Panc1 (cell line): ENCODE results near the gene PBX1. TPM values are rescaled to one million over a fixed set of nuclear protein-coding genes. Genes with fewer than 3 reads are reported as not detected.

Experiments
- ATAC-seq: fragments of 200-7000 bp; cut with Tn5 transposase; 2 replicates; pipeline ENCODE4 v1.9.1; 2020; ENCODE audit warnings: mild to moderate bottlenecking, moderate library complexity
- BruUV-seq: library from RNA; stranded (reverse); fragments of 400-500 nt; replicated peaks from 2 replicates; lab custom pipeline; 2021; lab: Mats Ljungman, UMichigan
- CTCF ChIA-PET: fragments of 300-600 bp; sonication (Branson Sonifier 250); formaldehyde crosslinking; loops from one replicate; lab custom pipeline; 2022; ENCODE audit warnings: antibody characterized with exemption; lab: Charles Lee
- POLR2A ChIA-PET: fragments of 300-600 bp; sonication (Branson Sonifier 250); formaldehyde crosslinking; loops from one replicate; lab custom pipeline; 2022; ENCODE audit warnings: antibody characterized with exemption; lab: Charles Lee
- DNase-seq: peaks from one replicate; pipeline ENCODE4 v3.0.0-alpha.2; 2010; ENCODE audit warnings: low read depth, low spot score
- H3K27ac ChIP-seq: 2 replicates; pipeline ENCODE4 v1.5.1; 2011; ENCODE audit warnings: mild to moderate bottlenecking, low read length, inconsistent platforms
- H3K27me3 ChIP-seq: fragments of 200-500 bp; sonication (Bioruptor generic); 2 replicates; pipeline ENCODE4 v1.6.0; 2014; ENCODE audit warnings: low read length, inconsistent platforms; ENCODE audit not compliant: control insufficient read depth, insufficient read depth
- H3K36me3 ChIP-seq: fragments of 200-500 bp; sonication (Bioruptor generic); 2 replicates; pipeline ENCODE4 v1.5.1; 2014; ENCODE audit warnings: inconsistent platforms, mild to moderate bottlenecking, low read length, moderate library complexity; ENCODE audit not compliant: control insufficient read depth, insufficient read depth
- H3K4me1 ChIP-seq: 2 replicates; pipeline ENCODE4 v1.5.1; 2011; ENCODE audit warnings: inconsistent platforms, mild to moderate bottlenecking, low read length, moderate library complexity; ENCODE audit not compliant: control insufficient read depth, insufficient read depth
- H3K4me3 ChIP-seq, 2 experiments: 2 replicates each; pipeline ENCODE4 v1.5.1; 2011 to 2012; ENCODE audit warnings: low read depth in 2 of 2, low read length in 2 of 2, mild to moderate bottlenecking in 2 of 2, inconsistent platforms in 1 of 2, moderate library complexity in 1 of 2
- H3K9me3 ChIP-seq: fragments of 200-500 bp; sonication (Bioruptor generic); 2 replicates; pipeline ENCODE4 v1.5.1; 2014; ENCODE audit warnings: low read depth, mild to moderate bottlenecking, inconsistent platforms, low read length, moderate library complexity; ENCODE audit not compliant: control insufficient read depth, insufficient read depth
- CTCF ChIP-seq: fragments of 450-650 bp; IDR thresholded peaks from 2 replicates; pipeline ENCODE4 v1.5.1; 2017; ENCODE audit warnings: mild to moderate bottlenecking
- POLR2AphosphoS5 ChIP-seq: IDR thresholded peaks from 2 replicates; pipeline ENCODE4 v1.6.1; 2012; ENCODE audit warnings: mild to moderate bottlenecking, low read depth, low read length, moderate library complexity
- REST ChIP-seq, 2 experiments: IDR thresholded peaks; 2 replicates each; pipeline ENCODE4 v1.6.1; 2011 to 2012; ENCODE audit warnings: low read depth in 2 of 2, control low read depth in 1 of 2, low read length in 1 of 2, mild to moderate bottlenecking in 1 of 2, moderate library complexity in 1 of 2; ENCODE audit not compliant: insufficient read depth in 1 of 2
- SIN3A ChIP-seq: IDR thresholded peaks from 2 replicates; pipeline ENCODE4 v1.6.1; 2012; ENCODE audit warnings: low read depth, mild to moderate bottlenecking, low read length, moderate library complexity, borderline replicate concordance; ENCODE audit not compliant: insufficient read depth
- TCF7L2 ChIP-seq: IDR thresholded peaks from 2 replicates; pipeline ENCODE4 v1.6.1; 2011; ENCODE audit warnings: mild to moderate bottlenecking, low read depth, low read length, inconsistent platforms
- in situ Hi-C: cut with HindIII; loops from 2 replicates; pipeline ENCODE4 v1.10.0; 2016; ENCODE audit warnings: low sequenced_read_pairs, low pct_unique_long_range_greater_than_20kb
- intact Hi-C: fragments of 100-400 bp; cut with micrococcal nuclease; formaldehyde crosslinking; loops from one replicate; pipeline ENCODE4 v1.10.0; 2022; ENCODE audit not compliant: unreplicated experiment
- total RNA-seq: library from RNA; stranded (reverse); gene quantifications from one replicate; pipeline ENCODE4 v1.2.1, GENCODE V29; 2021; ENCODE audit not compliant: unreplicated experiment

The PBX1 gene
- total RNA-seq, 1 experiment from 2014 or later, result 2.0 TPM

DNA sequence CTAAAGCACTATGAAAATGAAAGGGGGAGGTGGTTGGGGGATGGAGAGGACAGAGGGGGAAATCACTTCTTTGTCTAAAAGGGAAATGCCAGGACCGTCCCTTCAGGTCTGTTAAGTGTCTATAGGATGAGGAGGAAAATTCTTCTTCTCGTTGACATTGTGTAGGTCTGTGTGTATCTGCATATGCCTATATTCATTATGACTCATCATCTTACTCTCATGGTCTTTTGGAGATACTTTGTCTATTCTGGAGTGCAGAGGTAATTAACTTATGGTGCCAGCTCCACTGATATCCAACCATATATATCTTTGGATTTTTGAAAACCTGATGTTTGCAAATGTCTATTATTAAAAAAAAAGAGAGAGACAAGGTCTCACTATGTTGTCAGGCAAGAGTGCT, 143.7 kb downstream of the PBX1 start:
- POLR2A ChIA-PET, result no interaction called here
- BruUV-seq, result no TSS peak
- ATAC-seq, result no peak
- DNase-seq, result no peak
- Histone ChIP-seq H3K4me1 (no peaks in the 10 kb centered on the region), H3K9me3 (no peaks in the 10 kb centered on the region), H3K36me3 (no peaks in the 10 kb centered on the region), H3K4me3 (no peak overlapping the region), H3K27ac (no peak overlapping the region), H3K27me3 (no peaks in the 10 kb centered on the region)
- in situ Hi-C loops, result no loop called here
- intact Hi-C loops, result no loop called here
- CTCF ChIA-PET, result no interaction called here
- TF ChIP-seq CTCF (no peak), SIN3A (no peak), TCF7L2 (no peak), POLR2AphosphoS5 (no peak), REST (IDR thresholded peaks at IDR 0.05; ENCODE audit: insufficient read depth in 1 of 2, low read depth in 2 of 2, low read length in 1 of 2) (no peak)

DNA sequence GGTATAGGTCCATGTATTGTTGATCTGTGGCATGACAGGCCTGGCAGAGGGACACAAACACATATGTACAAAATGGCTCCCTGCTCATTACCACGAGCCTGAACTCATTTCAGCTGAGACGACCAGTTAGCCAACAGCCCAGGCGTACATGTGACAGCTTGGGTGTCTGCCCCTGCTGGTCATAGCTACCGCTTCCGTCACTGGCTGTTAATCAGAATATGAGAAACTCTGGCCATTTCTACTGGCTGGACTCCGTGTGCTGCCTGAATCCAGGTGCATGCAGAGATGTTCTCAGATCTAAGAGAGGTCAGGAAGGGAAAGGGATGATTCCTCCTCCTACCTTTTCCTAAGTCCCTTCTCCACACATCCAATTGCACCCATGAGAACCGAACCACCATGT, 144.5 kb downstream of the PBX1 start:
- no TSS peak for BruUV-seq
- no peak overlapping the region for H3K27ac ChIP-seq
- H3K9me3 ChIP-seq, result no peaks in the 10 kb centered on the region
- DNase-seq (no peak), ATAC-seq (no peak)
- no peaks in the 10 kb centered on the region for H3K36me3 ChIP-seq
- H3K4me3 ChIP-seq, result no peak overlapping the region
- H3K27me3 ChIP-seq, result no peaks in the 10 kb centered on the region
- TF ChIP-seq TCF7L2, result no peak
- TF ChIP-seq POLR2AphosphoS5, result no peak
- no peak for TF ChIP-seq SIN3A
- no peaks in the 10 kb centered on the region for H3K4me1 ChIP-seq
- in situ Hi-C loops (no loop called here), intact Hi-C loops (no loop called here)
- ChIA-PET POLR2A (no interaction called here), CTCF (no interaction called here)

- intact Hi-C loops (no loop called here), in situ Hi-C loops (no loop called here)
- no peak for TF ChIP-seq CTCF
- Histone ChIP-seq H3K36me3 (no peaks in the 10 kb centered on the region), H3K4me1 (no peaks in the 10 kb centered on the region), H3K27me3 (no peaks in the 10 kb centered on the region), H3K9me3 (no peaks in the 10 kb centered on the region), H3K27ac (no peak overlapping the region), H3K4me3 (no peak overlapping the region)
- ATAC-seq (no peak), DNase-seq (no peak)
- no TSS peak for BruUV-seq
- ChIA-PET CTCF (no interaction called here), POLR2A (no interaction called here)
Measured at GRCh38 chr1:164703960-164704411, 145.0 kb downstream of the PBX1 start.
